ENCODE results near the gene ANO9.

The ANO9 gene

DNA sequence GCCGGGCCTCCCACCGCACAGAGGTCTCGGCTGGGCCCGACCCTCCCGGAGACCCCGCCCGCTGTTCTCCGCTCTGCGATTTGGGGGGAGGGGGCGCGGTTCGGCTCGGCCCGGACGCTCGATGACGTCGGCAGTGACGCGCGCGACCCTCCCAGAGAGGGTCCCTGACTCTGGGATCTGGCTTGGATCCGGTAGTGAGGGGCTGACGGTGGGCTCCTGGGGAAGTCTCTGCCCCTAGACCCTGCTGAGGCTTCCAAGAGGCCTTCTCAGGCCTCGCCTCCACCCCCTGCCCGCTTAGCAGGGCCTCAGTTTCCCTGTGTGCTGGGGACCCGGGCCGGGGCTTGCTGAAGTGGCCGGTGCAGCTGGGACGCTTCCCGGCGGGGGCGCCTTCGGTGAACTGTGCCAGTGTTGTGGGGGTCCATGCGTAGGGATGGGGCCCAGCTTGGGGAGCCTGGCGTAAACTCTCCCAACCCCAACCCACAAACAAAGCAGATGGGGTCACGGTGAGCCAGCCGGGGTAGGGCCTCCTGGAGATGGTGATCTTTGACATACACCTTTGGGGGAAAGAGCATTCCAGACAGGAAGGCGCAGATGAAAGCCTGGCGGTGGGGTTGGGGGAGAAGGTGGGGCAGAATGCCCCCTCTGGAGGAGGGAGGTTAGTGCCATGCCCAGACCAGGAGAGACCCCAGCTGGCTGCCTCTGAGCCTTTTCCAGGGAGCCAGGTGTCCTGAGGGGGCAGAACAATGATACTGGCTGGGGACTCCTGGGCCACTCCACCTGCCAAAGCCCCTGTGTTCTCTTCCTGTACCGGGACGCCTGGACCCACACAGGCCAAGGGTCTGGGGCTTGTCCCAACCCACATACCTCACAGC, 71.5 kb downstream of the ANO9 start:
- Histone ChIP-seq H3K9me3 (ENCODE audit: control insufficient read depth, low read length) (no peaks in the 10 kb centered on the region), H3K4me1 (ENCODE audit: control insufficient read depth, insufficient read depth, low read length, poor library complexity, severe bottlenecking) (peaks cover 10% of the 10 kb centered on the region), H3K36me3 (ENCODE audit: control insufficient read depth, insufficient read depth, low read length) (no peaks in the 10 kb centered on the region), H3K27me3 (replicated peaks; ENCODE audit: control insufficient read depth, insufficient read depth, low read length, poor library complexity, severe bottlenecking) (peaks cover 26% of the 10 kb centered on the region), H3K27ac (ENCODE audit: insufficient read depth, low read length, poor library complexity, severe bottlenecking) (no peak overlapping the region), H3K4me3 (ENCODE audit: insufficient read depth, low read depth, low read length, poor library complexity, severe bottlenecking) (no peak overlapping the region)
- no peak for DNase-seq

DNA sequence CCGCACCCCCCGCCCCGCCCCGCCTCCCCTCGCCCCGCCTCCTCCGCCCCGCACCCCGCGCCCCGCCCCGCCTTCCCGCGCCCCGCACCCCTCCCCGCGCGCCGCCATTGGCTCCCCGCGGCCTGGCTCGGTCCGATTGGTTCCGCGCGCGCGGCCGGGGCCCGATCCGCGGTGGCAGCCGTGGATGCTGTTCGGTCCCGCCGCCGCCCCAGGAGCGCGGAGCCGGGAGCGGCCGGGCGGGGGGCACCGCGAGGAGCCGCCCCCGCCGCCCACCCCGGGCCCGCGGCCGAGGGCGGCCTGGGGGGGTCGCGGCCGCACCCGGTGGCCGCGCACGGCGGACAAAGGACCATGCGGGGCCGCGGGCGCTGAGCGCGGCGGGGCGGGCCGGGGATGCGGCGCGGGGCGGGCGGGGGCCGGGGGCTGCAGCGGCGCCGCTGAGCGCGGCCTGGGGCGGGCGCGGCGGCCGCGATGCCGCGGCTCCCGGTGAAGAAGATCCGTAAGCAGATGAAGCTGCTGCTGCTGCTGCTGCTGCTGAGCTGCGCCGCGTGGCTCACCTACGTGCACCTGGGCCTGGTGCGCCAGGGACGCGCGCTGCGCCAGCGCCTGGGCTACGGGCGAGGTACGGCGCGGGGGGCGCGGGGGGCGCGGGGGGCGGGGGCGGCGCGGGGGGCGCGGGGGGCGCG, 72.3 kb downstream of the ANO9 start, which contains the start of gene B4GALNT4:
B4GALNT4 (plus strand) TSS at position 164 of the 683 bp plus-strand sequence; CDS start at position 469, 305 bp downstream.
- DNase-seq: peak in 1 of 3 donors; percentile 17
- no peaks in the 10 kb centered on the region for H3K36me3 ChIP-seq (ENCODE audit: control insufficient read depth, insufficient read depth, low read length)
- peaks cover 10% of the 10 kb centered on the region for H3K4me1 ChIP-seq (ENCODE audit: control insufficient read depth, insufficient read depth, low read length, poor library complexity, severe bottlenecking)
- H3K9me3 ChIP-seq (ENCODE audit: control insufficient read depth, low read length): no peaks in the 10 kb centered on the region
- H3K27ac ChIP-seq (ENCODE audit: insufficient read depth, low read length, poor library complexity, severe bottlenecking): no peak within 1 kb of the TSS
- H3K4me3 ChIP-seq (ENCODE audit: insufficient read depth, low read depth, low read length, poor library complexity, severe bottlenecking): no peak within 1 kb of the TSS
- peaks cover 26% of the 10 kb centered on the region for H3K27me3 ChIP-seq (replicated peaks; ENCODE audit: control insufficient read depth, insufficient read depth, low read length, poor library complexity, severe bottlenecking)

DNA sequence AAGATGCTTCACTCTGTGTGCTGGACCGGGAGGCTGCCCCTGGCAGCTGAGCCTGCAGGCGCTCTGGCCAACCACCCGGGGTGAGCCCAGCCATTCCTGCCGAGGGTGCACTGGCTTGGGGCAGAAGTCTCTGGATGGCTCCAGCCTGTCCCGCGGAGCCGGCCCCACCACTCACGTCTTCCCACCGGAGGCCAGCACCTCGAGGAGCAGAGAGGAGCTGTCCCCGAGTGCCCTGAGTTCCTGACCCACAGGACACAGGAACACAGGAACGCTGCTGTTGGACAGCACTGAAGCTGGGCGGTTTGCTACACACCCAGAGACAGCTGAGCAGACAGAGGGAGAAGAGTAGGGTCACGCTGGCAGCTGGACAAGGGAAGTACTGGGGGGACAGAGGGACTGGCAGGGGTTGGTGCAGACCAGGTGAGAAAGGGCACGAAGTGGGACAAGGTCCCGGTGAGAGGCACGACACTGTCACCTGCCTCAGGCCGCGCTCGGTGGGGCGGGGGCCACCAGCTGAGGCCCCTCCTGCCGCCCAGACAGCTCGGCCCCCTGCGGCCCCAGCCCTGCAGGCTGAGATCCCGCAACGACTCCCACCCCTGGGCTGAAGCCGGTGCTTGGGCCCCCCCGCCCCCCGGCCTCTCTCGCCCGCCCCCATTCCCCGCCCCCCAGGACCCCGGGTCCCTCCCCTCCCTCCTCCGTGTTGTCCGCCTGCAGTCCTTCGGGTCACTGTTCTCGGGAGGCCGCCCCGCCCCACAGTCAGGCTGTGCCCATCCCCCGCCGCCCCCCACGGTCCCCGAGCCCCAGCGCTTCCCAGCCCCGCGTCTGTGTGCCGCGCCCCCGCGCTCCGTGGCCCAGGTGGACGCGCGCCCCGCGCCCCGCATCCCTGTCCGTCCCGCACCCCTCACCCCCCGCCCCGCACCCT, 73.1 kb downstream of the ANO9 start:
- Histone ChIP-seq H3K27me3 (replicated peaks; ENCODE audit: control insufficient read depth, insufficient read depth, low read length, poor library complexity, severe bottlenecking) (peaks cover 26% of the 10 kb centered on the region), H3K9me3 (ENCODE audit: control insufficient read depth, low read length) (no peaks in the 10 kb centered on the region), H3K4me1 (ENCODE audit: control insufficient read depth, insufficient read depth, low read length, poor library complexity, severe bottlenecking) (peaks cover 10% of the 10 kb centered on the region), H3K4me3 (ENCODE audit: insufficient read depth, low read depth, low read length, poor library complexity, severe bottlenecking) (no peak overlapping the region), H3K27ac (ENCODE audit: insufficient read depth, low read length, poor library complexity, severe bottlenecking) (no peak overlapping the region), H3K36me3 (ENCODE audit: control insufficient read depth, insufficient read depth, low read length) (no peaks in the 10 kb centered on the region)
- DNase-seq: no peak

DNA sequence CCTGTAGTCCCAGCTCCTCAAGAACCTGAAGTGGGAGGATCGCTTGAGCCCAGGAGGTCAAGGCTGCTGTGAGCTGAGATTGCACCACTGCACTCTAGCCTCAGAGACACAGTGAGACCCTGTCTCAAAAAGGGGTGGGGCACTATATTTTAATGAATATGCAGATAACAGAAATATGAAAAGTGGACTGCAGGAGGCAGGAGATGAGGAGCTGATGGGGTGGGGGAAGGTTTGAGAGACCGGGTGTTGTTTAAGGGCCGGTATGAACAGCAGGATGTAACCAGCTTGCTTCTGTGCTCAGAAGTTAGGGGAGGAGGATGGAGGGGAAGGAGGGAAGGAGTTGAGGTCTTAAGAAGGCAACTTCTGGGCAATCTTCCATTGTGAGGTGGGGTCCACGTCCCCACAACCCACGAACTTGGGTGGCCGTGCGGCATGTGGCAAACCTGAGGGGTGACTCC, 73.8 kb downstream of the ANO9 start:
- DNase-seq: no peak
- Histone ChIP-seq H3K27ac (ENCODE audit: insufficient read depth, low read length, poor library complexity, severe bottlenecking) (no peak overlapping the region), H3K4me3 (ENCODE audit: insufficient read depth, low read depth, low read length, poor library complexity, severe bottlenecking) (no peak overlapping the region), H3K36me3 (ENCODE audit: control insufficient read depth, insufficient read depth, low read length) (no peaks in the 10 kb centered on the region), H3K27me3 (replicated peaks; ENCODE audit: control insufficient read depth, insufficient read depth, low read length, poor library complexity, severe bottlenecking) (peaks cover 26% of the 10 kb centered on the region), H3K9me3 (ENCODE audit: control insufficient read depth, low read length) (no peaks in the 10 kb centered on the region), H3K4me1 (ENCODE audit: control insufficient read depth, insufficient read depth, low read length, poor library complexity, severe bottlenecking) (peaks cover 10% of the 10 kb centered on the region)

All from effector memory CD4-positive, alpha-beta T cell (primary cell).